OCI-LY7 (cell line): ENCODE results near the gene KRTAP10-8. TPM values are rescaled to one million over a fixed set of nuclear protein-coding genes. Genes with fewer than 3 reads are reported as not detected.

Experiments
- BruUV-seq: library from RNA; stranded (reverse); fragments of 400-500 nt; replicated peaks from 2 replicates; lab custom pipeline; 2021; lab: Mats Ljungman, UMichigan
- CTCF ChIA-PET: fragments of 300-600 bp; sonication (Branson Sonifier 250); formaldehyde crosslinking; loops from one replicate; lab custom pipeline; 2022; ENCODE audit warnings: antibody characterized with exemption; ENCODE audit not compliant: unreplicated experiment; lab: Charles Lee
- POLR2A ChIA-PET: fragments of 300-600 bp; sonication (Branson Sonifier 250); formaldehyde crosslinking; loops from one replicate; lab custom pipeline; 2022; ENCODE audit warnings: antibody characterized with exemption; lab: Charles Lee
- DNase-seq: peaks from one replicate; pipeline ENCODE4 v3.0.0-alpha.2; 2015; ENCODE audit warnings: low spot score
- H2AFZ ChIP-seq: fragments of 200-600 bp; sonication (generic), shearing (Covaris generic); 2 replicates; pipeline ENCODE4 v1.6.1; 2014; ENCODE audit warnings: mild to moderate bottlenecking, antibody characterized with exemption, low read length, moderate library complexity
- H3K27ac ChIP-seq: fragments of 200-600 bp; sonication (generic); 2 replicates; pipeline ENCODE4 v1.5.1; 2014; ENCODE audit warnings: mixed run types, low read depth, mild to moderate bottlenecking, moderate library complexity, low read length, inconsistent platforms; ENCODE audit not compliant: poor library complexity, severe bottlenecking
- H3K36me3 ChIP-seq: fragments of 200-600 bp; sonication (generic); 2 replicates; pipeline ENCODE4 v1.6.1; 2014; ENCODE audit warnings: mild to moderate bottlenecking, antibody characterized with exemption, low read length, moderate library complexity, mixed read lengths; ENCODE audit not compliant: insufficient read depth
- H3K4me1 ChIP-seq: fragments of 200-600 bp; sonication (generic); 2 replicates; pipeline ENCODE4 v1.5.1; 2014; ENCODE audit warnings: mild to moderate bottlenecking, low read length; ENCODE audit not compliant: insufficient read depth, poor library complexity, severe bottlenecking
- H3K4me2 ChIP-seq: fragments of 200-600 bp; sonication (generic); 2 replicates; pipeline ENCODE4 v1.6.1; 2014; ENCODE audit warnings: mild to moderate bottlenecking, low read length
- H3K4me3 ChIP-seq: fragments of 200-600 bp; sonication (generic); 2 replicates; pipeline ENCODE4 v1.5.1; 2014; ENCODE audit warnings: mild to moderate bottlenecking, low read depth, low read length; ENCODE audit not compliant: poor library complexity, severe bottlenecking
- H3K79me2 ChIP-seq: fragments of 200-600 bp; sonication (generic); 2 replicates; pipeline ENCODE4 v1.6.1; 2016; ENCODE audit warnings: low read depth, mild to moderate bottlenecking, low read length, moderate library complexity, mixed read lengths; ENCODE audit not compliant: insufficient read depth
- H3K9me2 ChIP-seq: fragments of 200-600 bp; sonication (generic); 2 replicates; pipeline ENCODE4 v1.6.1; 2016; ENCODE audit warnings: mild to moderate bottlenecking, low read length, mixed read lengths; ENCODE audit not compliant: insufficient read depth
- H3K9me3 ChIP-seq: fragments of 200-600 bp; sonication (generic); 2 replicates; pipeline ENCODE4 v1.6.1; 2014; ENCODE audit warnings: mild to moderate bottlenecking, mixed run types, low read length, mixed read lengths
- H4K20me1 ChIP-seq: fragments of 200-600 bp; sonication (generic); 2 replicates; pipeline ENCODE4 v1.6.1; 2014; ENCODE audit warnings: mild to moderate bottlenecking, antibody characterized with exemption, low read length, moderate library complexity, mixed read lengths; ENCODE audit not compliant: insufficient read depth
- CTCF ChIP-seq: fragments of 200-600 bp; sonication (generic); conservative IDR thresholded peaks from 2 replicates; pipeline ENCODE4 v1.5.1; 2014; ENCODE audit warnings: mild to moderate bottlenecking, antibody characterized with exemption, low read length, moderate library complexity, mixed read lengths
- EZH2phosphoT487 ChIP-seq: fragments of 200-600 bp; sonication (generic); IDR thresholded peaks from 2 replicates; pipeline ENCODE4 v1.6.1; 2018; ENCODE audit warnings: low read depth, borderline replicate concordance, mild to moderate bottlenecking, mixed run types, antibody characterized with exemption, low read length, moderate library complexity, mixed read lengths
- intact Hi-C: fragments of 100-400 bp; cut with micrococcal nuclease; formaldehyde crosslinking; loops from one replicate; pipeline ENCODE4 v1.10.0; 2022; ENCODE audit not compliant: unreplicated experiment
- total RNA-seq, 2 experiments: library from RNA; depleted of rRNA in 1 of 2; stranded (reverse); fragments of >200 nt in 1 of 2; shearing (Covaris generic) in 1 of 2; gene quantifications; 2 replicates each; pipeline ENCODE4 v1.2.3, GENCODE V29; 2014 to 2022

Gene KRTAP10-8
- total RNA-seq, 2 experiments from 2014 or later: not detected

DNA sequence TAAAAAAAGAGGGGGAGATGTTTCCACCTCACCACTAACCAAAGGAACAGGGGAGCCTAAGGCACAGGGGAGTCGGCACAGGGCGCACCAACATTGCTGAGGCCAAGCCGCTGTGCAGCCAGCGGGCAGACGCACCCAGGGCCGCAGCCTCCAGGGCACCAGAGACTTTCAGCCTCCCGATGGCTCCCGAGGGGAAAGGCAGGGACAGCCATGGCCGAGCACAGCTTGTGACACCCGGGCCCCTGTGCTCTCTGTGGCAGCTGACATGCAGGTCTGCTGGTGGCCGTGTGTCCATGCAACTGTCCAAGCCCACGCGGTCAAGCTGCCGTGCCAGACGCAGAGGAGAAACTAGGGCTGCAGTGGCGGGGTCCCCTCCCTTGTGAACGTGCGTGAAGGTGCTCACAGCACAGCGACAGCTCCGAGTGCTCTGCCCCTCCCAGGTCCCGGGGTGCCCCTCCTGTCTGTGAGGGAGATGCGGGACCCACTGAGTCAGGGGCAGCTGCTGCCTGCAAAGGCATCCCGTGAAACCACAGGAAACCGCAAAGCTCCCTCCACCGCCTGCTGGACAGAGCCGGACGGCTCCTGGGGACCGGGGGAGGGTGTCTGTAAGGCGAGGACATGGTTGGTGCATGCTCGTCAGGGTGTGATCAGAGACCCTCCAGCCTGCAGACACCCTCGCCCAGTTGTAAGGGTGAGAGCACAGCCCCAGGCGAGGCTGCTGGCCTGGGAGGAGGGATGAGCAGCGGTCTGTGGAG is 36.9 kb downstream of the KRTAP10-8 start:
- intact Hi-C loops: no loop called here
- TF ChIP-seq EZH2phosphoT487: no peak
- TF ChIP-seq CTCF: no peak
- CTCF ChIA-PET: no interaction called here

GRCh38 chr21:44649521-44650100 is 37.7 kb downstream of the KRTAP10-8 start:
- no peaks in the 10 kb centered on the region for H3K9me2 ChIP-seq
- no peak for DNase-seq
- H3K9me3 ChIP-seq: peaks cover 5% of the 10 kb centered on the region
- ChIA-PET CTCF (no interaction called here), POLR2A (no interaction called here)
- H3K4me2 ChIP-seq: no peak overlapping the region
- no peak overlapping the region for H2AFZ ChIP-seq
- no TSS peak for BruUV-seq
- H3K79me2 ChIP-seq: no peaks in the 10 kb centered on the region
- H3K4me1 ChIP-seq: no peaks in the 10 kb centered on the region
- no peaks in the 10 kb centered on the region for H4K20me1 ChIP-seq
- no peaks in the 10 kb centered on the region for H3K36me3 ChIP-seq
- TF ChIP-seq EZH2phosphoT487 (no peak), CTCF (no peak)
- intact Hi-C loops: no loop called here
- H3K27ac ChIP-seq: no peak overlapping the region
- H3K4me3 ChIP-seq: no peak overlapping the region

More for the DNA sequence above, 36.9 kb downstream of the KRTAP10-8 start:
- Histone ChIP-seq H3K79me2 (no peaks in the 10 kb centered on the region), H2AFZ (no peak overlapping the region), H3K4me2 (no peak overlapping the region), H3K4me1 (no peaks in the 10 kb centered on the region), H3K36me3 (no peaks in the 10 kb centered on the region), H3K27ac (no peak overlapping the region), H3K9me3 (peaks cover 7% of the 10 kb centered on the region), H4K20me1 (no peaks in the 10 kb centered on the region), H3K4me3 (no peak overlapping the region), H3K9me2 (no peaks in the 10 kb centered on the region)
- BruUV-seq: no TSS peak
- POLR2A ChIA-PET: no interaction called here
- no peak for DNase-seq

GRCh38 chr21:44650265-44650972 is 38.5 kb downstream of the KRTAP10-8 start:
- DNase-seq: no peak
- Histone ChIP-seq H3K9me2 (no peaks in the 10 kb centered on the region), H3K4me1 (no peaks in the 10 kb centered on the region), H3K9me3 (no peaks in the 10 kb centered on the region), H3K79me2 (no peaks in the 10 kb centered on the region), H3K36me3 (no peaks in the 10 kb centered on the region), H4K20me1 (no peaks in the 10 kb centered on the region), H3K4me3 (no peak overlapping the region), H2AFZ (no peak overlapping the region), H3K4me2 (no peak overlapping the region), H3K27ac (no peak overlapping the region)
- POLR2A ChIA-PET: no interaction called here
- BruUV-seq: no TSS peak
- TF ChIP-seq EZH2phosphoT487 (no peak), CTCF (no peak)
- CTCF ChIA-PET: no interaction called here
- intact Hi-C loops: no loop called here
